ENCODE measurements around the gene PIK3R2. TPM values are rescaled to one million over a fixed set of nuclear protein-coding genes. Genes with fewer than 3 reads are reported as not detected.

PIK3R2 gene
- total and polyA plus RNA-seq, 4 donors, result 14.1 to 134 (median 76.1) TPM

- no peaks in the 10 kb centered on the region for H3K4me1 ChIP-seq (ENCODE audit: control insufficient read depth, insufficient read depth, low read length)
- WGBS (ENCODE audit: insufficient coverage), result no CpG with 5 or more reads among the region's 3 CpGs
- H3K4me3 ChIP-seq (ENCODE audit: low read depth, low read length), result no peak overlapping the region
- H3K9me3 ChIP-seq (ENCODE audit: control insufficient read depth, insufficient read depth, low read length), result no peaks in the 10 kb centered on the region
- H3K36me3 ChIP-seq (ENCODE audit: control insufficient read depth, insufficient read depth, low read length), result peaks cover 3% of the 10 kb centered on the region
- no peak for DNase-seq (ENCODE audit: low read depth in 4 of 6, low spot score in 6 of 6)
- H3K27ac ChIP-seq (ENCODE audit: low read depth, low read length), result no peak overlapping the region
- H3K27me3 ChIP-seq (ENCODE audit: control insufficient read depth, insufficient read depth, low read length), result peaks cover 19% of the 10 kb centered on the region
These were observed 65.6 kb downstream of the PIK3R2 start for GRCh38 chr19:18218600-18218999.

Small RNAs within 50 kb of the gene (small RNA-seq; reads per million reads assigned to genes)
- gene IFI30 (ENCODE audit: low replicate concordance), result not detected

Other genes with a start within 250 kb of the PIK3R2 start
- gene CCDC124, start 220.1 kb upstream of the PIK3R2 start, total RNA-seq, result 10 to 100 TPM; 24.5 to 28.4 TPM
- 100 to 1,000 TPM; 139 to 142 TPM for gene CCDC124, start 220.1 kb upstream of the PIK3R2 start, polyA plus RNA-seq (ENCODE audit: insufficient read length in 2 of 2)
- gene KCNN1, start 186.1 kb upstream of the PIK3R2 start, total RNA-seq, result 10 to 100 TPM in 1 of 2 donors, 1 to 10 TPM in 1; 7.3 to 14.0 TPM
- 10 to 100 TPM; 40.3 to 45.1 TPM for gene KCNN1, start 186.1 kb upstream of the PIK3R2 start, polyA plus RNA-seq (ENCODE audit: insufficient read length in 2 of 2)
- gene ARRDC2, start 145.0 kb upstream of the PIK3R2 start, total RNA-seq, result 1 to 10 TPM; 6.4 to 8.0 TPM
- gene ARRDC2, start 145.0 kb upstream of the PIK3R2 start, polyA plus RNA-seq (ENCODE audit: insufficient read length in 2 of 2), result 1 to 10 TPM; 4.9 to 5.3 TPM
- gene IL12RB1, start 66.2 kb upstream of the PIK3R2 start, total RNA-seq, result under 1 TPM; 0.40 to 0.50 TPM
- gene IL12RB1, start 66.2 kb upstream of the PIK3R2 start, polyA plus RNA-seq (ENCODE audit: insufficient read length in 2 of 2), result under 1 TPM; 0.66 to 0.93 TPM
- gene MAST3, start 55.4 kb upstream of the PIK3R2 start, total RNA-seq, result 1 to 10 TPM; 5.8 to 8.9 TPM
- 10 to 100 TPM; 17.3 to 22.0 TPM for gene MAST3, start 55.4 kb upstream of the PIK3R2 start, polyA plus RNA-seq (ENCODE audit: insufficient read length in 2 of 2)
- gene IFI30, start 20.6 kb downstream of the PIK3R2 start, total RNA-seq, result 10 to 100 TPM; 10.3 to 14.6 TPM
- 1 to 10 TPM; 1.9 to 2.8 TPM for gene IFI30, start 20.6 kb downstream of the PIK3R2 start, polyA plus RNA-seq (ENCODE audit: insufficient read length in 2 of 2)
- gene MPV17L2, start 40.1 kb downstream of the PIK3R2 start, total RNA-seq, result 10 to 100 TPM in 1 of 2 donors, 1 to 10 TPM in 1; 4.7 to 10.4 TPM
- 10 to 100 TPM; 13.8 to 14.7 TPM for gene MPV17L2, start 40.1 kb downstream of the PIK3R2 start, polyA plus RNA-seq (ENCODE audit: insufficient read length in 2 of 2)
- gene RAB3A, start 50.9 kb downstream of the PIK3R2 start, total RNA-seq, result 10 to 100 TPM; 26.7 to 86.6 TPM
- gene RAB3A, start 50.9 kb downstream of the PIK3R2 start, polyA plus RNA-seq (ENCODE audit: insufficient read length in 2 of 2), result 100 to 1,000 TPM; 336 to 342 TPM
- gene PDE4C, start 73.3 kb downstream of the PIK3R2 start, total RNA-seq, result 1 to 10 TPM in 1 of 2 donors, under 1 TPM in 1; 0.88 to 2.6 TPM
- gene PDE4C, start 73.3 kb downstream of the PIK3R2 start, polyA plus RNA-seq (ENCODE audit: insufficient read length in 2 of 2), result 1 to 10 TPM; 1.1 to 1.7 TPM
- 1 to 10 TPM in 1 of 2 donors, under 1 TPM in 1; 0.59 to 4.4 TPM for gene IQCN, start 121.3 kb downstream of the PIK3R2 start, total RNA-seq
- 1 to 10 TPM; 5.0 to 9.0 TPM for gene IQCN, start 121.3 kb downstream of the PIK3R2 start, polyA plus RNA-seq (ENCODE audit: insufficient read length in 2 of 2)
- 100 to 1,000 TPM in 1 of 2 donors, 10 to 100 TPM in 1; 73.2 to 101 TPM for gene JUND, start 128.5 kb downstream of the PIK3R2 start, total RNA-seq
- 100 to 1,000 TPM; 127 to 136 TPM for gene JUND, start 128.5 kb downstream of the PIK3R2 start, polyA plus RNA-seq (ENCODE audit: insufficient read length in 2 of 2)
- 100 to 1,000 TPM in 1 of 2 donors, 10 to 100 TPM in 1; 69.4 to 120 TPM for gene LSM4, start 169.9 kb downstream of the PIK3R2 start, total RNA-seq
- 100 to 1,000 TPM; 104 to 105 TPM for gene LSM4, start 169.9 kb downstream of the PIK3R2 start, polyA plus RNA-seq (ENCODE audit: insufficient read length in 2 of 2)
- gene PGPEP1, start 187.4 kb downstream of the PIK3R2 start, total RNA-seq, result 10 to 100 TPM; 16.2 to 28.4 TPM
- 10 to 100 TPM; 21.5 to 33.5 TPM for gene PGPEP1, start 187.4 kb downstream of the PIK3R2 start, polyA plus RNA-seq (ENCODE audit: insufficient read length in 2 of 2)
- gene GDF15, start 233.0 kb downstream of the PIK3R2 start, total RNA-seq, result 1 to 10 TPM; 1.7 to 4.2 TPM
- 1 to 10 TPM in 1 of 2 donors, under 1 TPM in 1; 0.89 to 2.2 TPM for gene GDF15, start 233.0 kb downstream of the PIK3R2 start, polyA plus RNA-seq (ENCODE audit: insufficient read length in 2 of 2)
- 1 to 10 TPM; 1.8 to 2.4 TPM for gene LRRC25, start 244.5 kb downstream of the PIK3R2 start, total RNA-seq
- 1 to 10 TPM; 1.3 to 1.4 TPM for gene LRRC25, start 244.5 kb downstream of the PIK3R2 start, polyA plus RNA-seq (ENCODE audit: insufficient read length in 2 of 2)